ENCODE measurements around the gene GGA1. TPM values are rescaled to one million over a fixed set of nuclear protein-coding genes. Genes with fewer than 3 reads are reported as not detected.

GGA1 gene
- total and polyA plus RNA-seq, 10 of the 15 experiments (the other 5 are each of a cell fraction or from before 2014, with no cell fraction given): 1.4 to 79.4 (median 44.4) TPM

DNA sequence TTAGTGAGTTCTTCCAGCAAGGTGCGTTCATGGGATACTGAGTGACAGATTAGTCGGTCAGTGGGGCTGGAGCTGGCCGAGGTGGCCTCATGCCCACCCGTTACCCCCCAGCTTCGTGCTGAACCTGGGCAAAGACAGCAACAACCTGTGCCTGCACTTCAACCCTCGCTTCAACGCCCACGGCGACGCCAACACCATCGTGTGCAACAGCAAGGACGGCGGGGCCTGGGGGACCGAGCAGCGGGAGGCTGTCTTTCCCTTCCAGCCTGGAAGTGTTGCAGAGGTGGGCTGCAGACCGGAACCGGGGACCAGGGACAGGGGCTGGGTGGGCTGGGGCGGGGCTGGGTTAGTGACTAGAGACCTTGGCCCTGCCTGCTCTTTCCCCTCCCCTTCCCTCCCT is 69.7 kb downstream of the GGA1 start:
- BruUV-seq (replicated peaks): no TSS peak
- in situ Hi-C loops (cut with MboI) (no loop called here), intact Hi-C loops (cut with micrococcal nuclease; ENCODE audit: unreplicated experiment) (no loop called here)
- CTCF ChIA-PET: interaction anchor here (12.4 to 19.9 kb wide), 4 partner anchors 17 to 71 kb away, joined by 167 to 414 read pairs (median 287); partner anchors contain the start of genes GGA1, PDXP and SH3BP1
- RAD21 ChIA-PET (ENCODE audit: unreplicated experiment): interaction anchor here (1.8 to 5.1 kb wide), 5 partner anchors 18 to 71 kb away, joined by 4 to 112 read pairs (median 30); partner anchors contain the start of genes GGA1 and PDXP
- H3K4me1 ChIP-seq (ENCODE audit: control insufficient read depth, insufficient read depth, low read length): peaks cover 27% of the 10 kb centered on the region
- POLR2A ChIA-PET: interaction anchor here (0.6 to 14.0 kb wide), 3 partner anchors 18 to 1642 kb away, joined by 3 to 209 read pairs (median 49); partner anchors contain the start of genes GGA1 and PDXP
- H3K4me3 ChIP-seq: peak overlapping the region; percentile 40; the same call in 1 of the 2 replicates
- H3K9me3 ChIP-seq (replicated peaks; ENCODE audit: control insufficient read depth, insufficient read depth, low read length): no peaks in the 10 kb centered on the region
- peak overlapping the region; percentile 69 for H3K4me2 ChIP-seq (ENCODE audit: control insufficient read depth, insufficient read depth)
- no peaks in the 10 kb centered on the region for H4K20me1 ChIP-seq (ENCODE audit: control insufficient read depth, insufficient read depth)
- SMC1A ChIA-PET (ENCODE audit: uncharacterized antibody, unreplicated experiment): interaction anchor here (1.3 to 10.9 kb wide), 3 partner anchors 17 to 52 kb away, joined by 6 to 157 read pairs (median 98); partner anchors contain the start of gene PDXP
- peaks cover 30% of the 10 kb centered on the region for H3K79me2 ChIP-seq (ENCODE audit: control insufficient read depth, insufficient read depth, low read length)
- H3K27ac ChIP-seq (ENCODE audit: control insufficient read depth, insufficient read depth): no peak overlapping the region
- no peak overlapping the region for H3K9ac ChIP-seq (ENCODE audit: control insufficient read depth, insufficient read depth, low read length)
- H3K36me3 ChIP-seq (ENCODE audit: control insufficient read depth in 2 of 2, insufficient read depth in 2 of 2, low read length in 1 of 2): peaks cover 2% of the 10 kb centered on the region in 2 experiments; a peak in 1 of 4 replicates
- FAIRE-seq: no peak
- no peak overlapping the region for H2AFZ ChIP-seq (ENCODE audit: control insufficient read depth, low read depth, low read length)
- WGBS (ENCODE audit: insufficient coverage, insufficient replicate concordance, low lambda C conversion rate, missing lambda C conversion rate): 81% methylated on average over 16 of the region's 18 CpGs
- DNase-seq (ENCODE audit: low read depth, low spot score): no peak
- ATAC-seq: no peak
- H3K27me3 ChIP-seq (replicated peaks in 1 of 2; ENCODE audit: control insufficient read depth in 2 of 2, insufficient read depth in 2 of 2, low read length in 1 of 2): no peaks in the 10 kb centered on the region
- TF ChIP-seq STAT1 (conservative IDR thresholded peaks at IDR 0.05): no peak
- no peak for TF ChIP-seq MYB (IDR thresholded peaks at IDR 0.05; ENCODE audit: borderline replicate concordance, low read depth, low read length)
- no peak for TF ChIP-seq RAD51 (IDR thresholded peaks at IDR 0.05)
- TF ChIP-seq ZNF622 (IDR thresholded peaks at IDR 0.05): no peak
- TF ChIP-seq CBX3 (IDR thresholded peaks at IDR 0.05; ENCODE audit: borderline replicate concordance, low read depth): no peak
- no peak for TF ChIP-seq RUNX3 (IDR thresholded peaks at IDR 0.05; ENCODE audit: low read length)
- TF ChIP-seq MEF2A (IDR thresholded peaks at IDR 0.05; ENCODE audit: insufficient read depth, low read depth, low read length): no peak

All from GM12878 (cell line).